ENCODE measurements around the gene USP21. TPM values are rescaled to one million over a fixed set of nuclear protein-coding genes. Genes with fewer than 3 reads are reported as not detected.

USP21 gene
- polyA plus RNA-seq, 2 of the 4 experiments (the other 2 are of a cell fraction) = 22.6 to 23.6 TPM

DNA sequence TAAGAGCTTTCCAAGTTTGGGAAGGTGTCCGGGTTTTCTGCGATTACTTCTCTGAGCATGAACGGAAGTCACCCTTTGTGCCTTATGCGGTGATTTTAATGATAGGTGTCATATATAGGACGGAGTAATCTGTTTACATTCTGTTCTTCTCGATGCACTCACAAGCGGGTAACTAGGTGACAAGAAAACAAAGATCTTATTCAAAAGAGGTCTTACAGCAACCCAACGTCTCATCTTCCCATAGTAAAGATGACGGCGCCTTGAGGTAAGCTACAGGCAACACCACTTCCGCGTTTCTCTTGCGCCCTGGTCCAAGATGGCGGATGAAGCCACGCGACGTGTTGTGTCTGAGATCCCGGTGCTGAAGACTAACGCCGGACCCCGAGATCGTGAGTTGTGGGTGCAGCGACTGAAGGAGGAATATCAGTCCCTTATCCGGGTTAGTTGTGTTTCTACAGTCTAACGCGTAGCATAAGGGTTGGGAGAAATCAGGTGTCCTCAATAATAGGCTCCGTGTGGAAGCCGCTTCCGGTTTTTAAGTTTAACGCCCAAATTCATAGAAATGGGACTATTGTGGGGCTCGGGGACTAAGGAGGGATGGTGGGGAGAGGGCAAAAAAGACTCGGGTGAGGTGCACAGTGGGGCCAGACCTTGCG, 5.5 kb upstream of the USP21 start, which contains the start of gene UFC1:
Gene UFC1 (plus strand): TSS at position 297 of the 656 bp plus-strand sequence. CDS start 20 bp downstream, at position 317.
- peak; percentile 89 to 94 for DNase-seq (ENCODE audit: low read depth in 1 of 2, low spot score in 1 of 2)
- CTCF ChIA-PET = interaction anchor here (1.0 to 7.9 kb wide), 4 partner anchors 11 to 39 kb away, joined by 3 to 59 read pairs (median 4); partner anchors contain the start of gene PPOX
- TF ChIP-seq KDM5A (IDR thresholded peaks at IDR 0.05) (0 out of 2 replicates have a peak, but pooled peaks have one; percentile 27), RARB (CRISPR knock-in tag; IDR thresholded peaks at IDR 0.05) (no peak), ZFP36 (IDR thresholded peaks at IDR 0.05; ENCODE audit: borderline replicate concordance, partially characterized antibody) (no peak), JUN (IDR thresholded peaks at IDR 0.05) (peak; percentile 88), POLR2A (IDR thresholded peaks at IDR 0.05; ENCODE audit: low read length) (peak; percentile 63; the same call in 1 of the 2 replicates), HOXB13 (CRISPR knock-in tag; IDR thresholded peaks at IDR 0.05; ENCODE audit: low read depth) (0 out of 2 replicates have a peak, but pooled peaks have one; percentile 25), ZC3H11A (IDR thresholded peaks at IDR 0.05) (no peak), GATA3 (IDR thresholded peaks at IDR 0.05; ENCODE audit: borderline replicate concordance) (no peak), CEBPB (IDR thresholded peaks at IDR 0.05) (no peak), HDAC2 (IDR thresholded peaks at IDR 0.05) (no peak), EHMT2 (IDR thresholded peaks at IDR 0.05; ENCODE audit: low read depth) (no peak), CBX8 (IDR thresholded peaks at IDR 0.05) (no peak), NFE2L2 (conservative IDR thresholded peaks at IDR 0.05; ENCODE audit: low read length) (no peak), ESRRA (IDR thresholded peaks at IDR 0.05; ENCODE audit: borderline replicate concordance, low read length) (no peak), SMC3 (IDR thresholded peaks at IDR 0.05) (no peak), HOXB5 (CRISPR knock-in tag; IDR thresholded peaks at IDR 0.05) (no peak), SREBF2 (IDR thresholded peaks at IDR 0.05) (no peak), NR3C1 (IDR thresholded peaks at IDR 0.05) (no peak), HOXA7 (CRISPR knock-in tag; IDR thresholded peaks at IDR 0.05) (no peak), RAD21 (conservative IDR thresholded peaks at IDR 0.05 in 1 of 2, IDR thresholded peaks at IDR 0.05 in 1 of 2) (no peak), FOXS1 (CRISPR knock-in tag; IDR thresholded peaks at IDR 0.05) (no peak), RNF2 (IDR thresholded peaks at IDR 0.05; ENCODE audit: borderline replicate concordance, low read depth) (no peak), CHD2 (IDR thresholded peaks at IDR 0.05; ENCODE audit: low read length, partially characterized antibody) (peak; percentile 47), HEYL (CRISPR knock-in tag; IDR thresholded peaks at IDR 0.05) (no peak), ZSCAN20 (CRISPR knock-in tag; IDR thresholded peaks at IDR 0.05) (no peak)
- TF ChIP-seq, protein P1, sequence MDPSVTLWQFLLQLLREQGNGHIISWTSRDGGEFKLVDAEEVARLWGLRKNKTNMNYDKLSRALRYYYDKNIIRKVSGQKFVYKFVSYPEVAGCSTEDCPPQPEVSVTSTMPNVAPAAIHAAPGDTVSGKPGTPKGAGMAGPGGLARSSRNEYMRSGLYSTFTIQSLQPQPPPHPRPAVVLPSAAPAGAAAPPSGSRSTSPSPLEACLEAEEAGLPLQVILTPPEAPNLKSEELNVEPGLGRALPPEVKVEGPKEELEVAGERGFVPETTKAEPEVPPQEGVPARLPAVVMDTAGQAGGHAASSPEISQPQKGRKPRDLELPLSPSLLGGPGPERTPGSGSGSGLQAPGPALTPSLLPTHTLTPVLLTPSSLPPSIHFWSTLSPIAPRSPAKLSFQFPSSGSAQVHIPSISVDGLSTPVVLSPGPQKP (IDR thresholded peaks at IDR 0.05; ENCODE audit: low read depth, low read length) = no peak
- TF ChIP-seq, protein P2, sequence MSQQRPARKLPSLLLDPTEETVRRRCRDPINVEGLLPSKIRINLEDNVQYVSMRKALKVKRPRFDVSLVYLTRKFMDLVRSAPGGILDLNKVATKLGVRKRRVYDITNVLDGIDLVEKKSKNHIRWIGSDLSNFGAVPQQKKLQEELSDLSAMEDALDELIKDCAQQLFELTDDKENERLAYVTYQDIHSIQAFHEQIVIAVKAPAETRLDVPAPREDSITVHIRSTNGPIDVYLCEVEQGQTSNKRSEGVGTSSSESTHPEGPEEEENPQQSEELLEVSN (IDR thresholded peaks at IDR 0.05; ENCODE audit: borderline replicate concordance, low read depth) = no peak
- TF ChIP-seq, protein P3, sequence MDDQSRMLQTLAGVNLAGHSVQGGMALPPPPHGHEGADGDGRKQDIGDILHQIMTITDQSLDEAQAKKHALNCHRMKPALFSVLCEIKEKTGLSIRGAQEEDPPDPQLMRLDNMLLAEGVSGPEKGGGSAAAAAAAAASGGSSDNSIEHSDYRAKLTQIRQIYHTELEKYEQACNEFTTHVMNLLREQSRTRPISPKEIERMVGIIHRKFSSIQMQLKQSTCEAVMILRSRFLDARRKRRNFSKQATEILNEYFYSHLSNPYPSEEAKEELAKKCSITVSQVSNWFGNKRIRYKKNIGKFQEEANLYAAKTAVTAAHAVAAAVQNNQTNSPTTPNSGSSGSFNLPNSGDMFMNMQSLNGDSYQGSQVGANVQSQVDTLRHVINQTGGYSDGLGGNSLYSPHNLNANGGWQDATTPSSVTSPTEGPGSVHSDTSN (IDR thresholded peaks at IDR 0.05) = no peak
- TF ChIP-seq, protein P4, sequence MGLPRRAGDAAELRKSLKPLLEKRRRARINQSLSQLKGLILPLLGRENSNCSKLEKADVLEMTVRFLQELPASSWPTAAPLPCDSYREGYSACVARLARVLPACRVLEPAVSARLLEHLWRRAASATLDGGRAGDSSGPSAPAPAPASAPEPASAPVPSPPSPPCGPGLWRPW (IDR thresholded peaks at IDR 0.05) = no peak
- TF ChIP-seq, protein P5, sequence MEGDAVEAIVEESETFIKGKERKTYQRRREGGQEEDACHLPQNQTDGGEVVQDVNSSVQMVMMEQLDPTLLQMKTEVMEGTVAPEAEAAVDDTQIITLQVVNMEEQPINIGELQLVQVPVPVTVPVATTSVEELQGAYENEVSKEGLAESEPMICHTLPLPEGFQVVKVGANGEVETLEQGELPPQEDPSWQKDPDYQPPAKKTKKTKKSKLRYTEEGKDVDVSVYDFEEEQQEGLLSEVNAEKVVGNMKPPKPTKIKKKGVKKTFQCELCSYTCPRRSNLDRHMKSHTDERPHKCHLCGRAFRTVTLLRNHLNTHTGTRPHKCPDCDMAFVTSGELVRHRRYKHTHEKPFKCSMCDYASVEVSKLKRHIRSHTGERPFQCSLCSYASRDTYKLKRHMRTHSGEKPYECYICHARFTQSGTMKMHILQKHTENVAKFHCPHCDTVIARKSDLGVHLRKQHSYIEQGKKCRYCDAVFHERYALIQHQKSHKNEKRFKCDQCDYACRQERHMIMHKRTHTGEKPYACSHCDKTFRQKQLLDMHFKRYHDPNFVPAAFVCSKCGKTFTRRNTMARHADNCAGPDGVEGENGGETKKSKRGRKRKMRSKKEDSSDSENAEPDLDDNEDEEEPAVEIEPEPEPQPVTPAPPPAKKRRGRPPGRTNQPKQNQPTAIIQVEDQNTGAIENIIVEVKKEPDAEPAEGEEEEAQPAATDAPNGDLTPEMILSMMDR (IDR thresholded peaks at IDR 0.05) = no peak
- TF ChIP-seq, protein P6, sequence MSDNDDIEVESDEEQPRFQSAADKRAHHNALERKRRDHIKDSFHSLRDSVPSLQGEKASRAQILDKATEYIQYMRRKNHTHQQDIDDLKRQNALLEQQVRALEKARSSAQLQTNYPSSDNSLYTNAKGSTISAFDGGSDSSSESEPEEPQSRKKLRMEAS (IDR thresholded peaks at IDR 0.05) = peak; percentile 92
- TF ChIP-seq, protein P7, sequence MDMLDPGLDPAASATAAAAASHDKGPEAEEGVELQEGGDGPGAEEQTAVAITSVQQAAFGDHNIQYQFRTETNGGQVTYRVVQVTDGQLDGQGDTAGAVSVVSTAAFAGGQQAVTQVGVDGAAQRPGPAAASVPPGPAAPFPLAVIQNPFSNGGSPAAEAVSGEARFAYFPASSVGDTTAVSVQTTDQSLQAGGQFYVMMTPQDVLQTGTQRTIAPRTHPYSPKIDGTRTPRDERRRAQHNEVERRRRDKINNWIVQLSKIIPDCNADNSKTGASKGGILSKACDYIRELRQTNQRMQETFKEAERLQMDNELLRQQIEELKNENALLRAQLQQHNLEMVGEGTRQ (IDR thresholded peaks at IDR 0.05) = no peak
- TF ChIP-seq, protein P8, sequence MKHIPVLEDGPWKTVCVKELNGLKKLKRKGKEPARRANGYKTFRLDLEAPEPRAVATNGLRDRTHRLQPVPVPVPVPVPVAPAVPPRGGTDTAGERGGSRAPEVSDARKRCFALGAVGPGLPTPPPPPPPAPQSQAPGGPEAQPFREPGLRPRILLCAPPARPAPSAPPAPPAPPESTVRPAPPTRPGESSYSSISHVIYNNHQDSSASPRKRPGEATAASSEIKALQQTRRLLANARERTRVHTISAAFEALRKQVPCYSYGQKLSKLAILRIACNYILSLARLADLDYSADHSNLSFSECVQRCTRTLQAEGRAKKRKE (CRISPR knock-in tag; IDR thresholded peaks at IDR 0.05; ENCODE audit: low read depth) = no peak

More for the DNA sequence above, 5.5 kb upstream of the USP21 start, which contains the start of gene UFC1:
- H3K4me2 ChIP-seq = peak within 1 kb of the TSS; percentile 89
- H3K4me3 ChIP-seq = peak within 1 kb of the TSS; percentile 57
- POLR2A ChIA-PET = interaction anchor here (0.9 to 2.5 kb wide), 8 partner anchors 12 to 236 kb away, joined by 3 to 30 read pairs (median 5); partner anchors contain the start of genes B4GALT3, DEDD, NDUFS2 and NIT1
- WGBS (ENCODE audit: missing lambda C conversion rate) = under 1% methylated on average over 33 of the region's 33 CpGs
- ATAC-seq (peak; percentile 93 to 96), FAIRE-seq (peak; percentile 46)
- no peaks in the 10 kb centered on the region for H3K9me3 ChIP-seq
- peaks cover 9% of the 10 kb centered on the region for H3K4me1 ChIP-seq
- peak within 1 kb of the TSS; percentile 89 to 95 for H3K27ac ChIP-seq
